ES-I3 (cell line): ENCODE measurements around the gene FAM174C.

Experiments
- H3K36me3 ChIP-seq: 2 replicates; pipeline ENCODE4 v1.6.1; 2013; ENCODE audit warnings: mild to moderate bottlenecking, low read length, control low read depth, moderate library complexity; ENCODE audit not compliant: insufficient read depth
- H3K4me1 ChIP-seq: 2 replicates; pipeline ENCODE4 v1.6.1; 2013; ENCODE audit warnings: mild to moderate bottlenecking, control low read depth, low read length; ENCODE audit not compliant: insufficient read depth
- H3K9ac ChIP-seq: 2 replicates; pipeline ENCODE4 v1.6.1; 2013; ENCODE audit warnings: low read depth, mild to moderate bottlenecking, low read length, moderate library complexity
- H3K9me3 ChIP-seq: 2 replicates; pipeline ENCODE4 v1.6.1; 2013; ENCODE audit warnings: mild to moderate bottlenecking, low read length, moderate library complexity; ENCODE audit not compliant: control insufficient read depth, insufficient read depth

The FAM174C gene

GRCh38 chr19:1268226-1269064 is 6.9 kb upstream of the FAM174C start:
- Histone ChIP-seq H3K36me3 (peaks cover 24% of the 10 kb centered on the region), H3K9ac (peak overlapping the region; percentile 61; the same call in 1 of the 2 replicates), H3K4me1 (peaks cover 13% of the 10 kb centered on the region), H3K9me3 (no peaks in the 10 kb centered on the region)

- peak within 1 kb of the TSS; percentile 100 for H3K9ac ChIP-seq
- H3K36me3 ChIP-seq, result peaks cover 24% of the 10 kb centered on the region
- H3K4me1 ChIP-seq, result peaks cover 13% of the 10 kb centered on the region
- no peaks in the 10 kb centered on the region for H3K9me3 ChIP-seq
Measured at GRCh38 chr19:1269065-1269477, 6.3 kb upstream of the FAM174C start, which contains the start of gene CIRBP. TSS of gene CIRBP (plus strand) at chr19:1269332. CDS start at chr19:1270934, 1,602 bp downstream.

- H3K4me1 ChIP-seq, result peaks cover 11% of the 10 kb centered on the region
- peaks cover 24% of the 10 kb centered on the region for H3K36me3 ChIP-seq
Measured at GRCh38 chr19:1269478-1270212, 5.7 kb upstream of the FAM174C start.

GRCh38 chr19:1270213-1270853 is 5.0 kb upstream of the FAM174C start:
- Histone ChIP-seq H3K36me3 (peaks cover 24% of the 10 kb centered on the region), H3K9me3 (no peaks in the 10 kb centered on the region), H3K4me1 (peaks cover 5% of the 10 kb centered on the region), H3K9ac (peak overlapping the region; percentile 100)

More at GRCh38 chr19:1269478-1270212, 5.7 kb upstream of the FAM174C start:
- peak overlapping the region; percentile 100 for H3K9ac ChIP-seq
- H3K9me3 ChIP-seq, result no peaks in the 10 kb centered on the region

GRCh38 chr19:1270854-1271527 is 4.3 kb upstream of the FAM174C start:
- Histone ChIP-seq H3K4me1 (peaks cover 5% of the 10 kb centered on the region), H3K9me3 (no peaks in the 10 kb centered on the region), H3K36me3 (peaks cover 24% of the 10 kb centered on the region), H3K9ac (no peak overlapping the region)

- peaks cover 5% of the 10 kb centered on the region for H3K4me1 ChIP-seq
- no peak overlapping the region for H3K9ac ChIP-seq
- no peaks in the 10 kb centered on the region for H3K9me3 ChIP-seq
- peaks cover 24% of the 10 kb centered on the region for H3K36me3 ChIP-seq
Measured at GRCh38 chr19:1271528-1272422, 3.6 kb upstream of the FAM174C start.

GRCh38 chr19:1272423-1273262 is 2.7 kb upstream of the FAM174C start:
- no peaks in the 10 kb centered on the region for H3K9me3 ChIP-seq
- H3K36me3 ChIP-seq, result peaks cover 24% of the 10 kb centered on the region
- H3K9ac ChIP-seq, result no peak overlapping the region
- peaks cover 5% of the 10 kb centered on the region for H3K4me1 ChIP-seq

- Histone ChIP-seq H3K9me3 (no peaks in the 10 kb centered on the region), H3K9ac (peak overlapping the region; percentile 24), H3K36me3 (peaks cover 24% of the 10 kb centered on the region), H3K4me1 (peaks cover 4% of the 10 kb centered on the region)
Measured at GRCh38 chr19:1273263-1274041, 1.9 kb upstream of the FAM174C start.

GRCh38 chr19:1274081-1274851 is 1.1 kb upstream of the FAM174C start:
- no peaks in the 10 kb centered on the region for H3K9me3 ChIP-seq
- H3K36me3 ChIP-seq, result peaks cover 24% of the 10 kb centered on the region
- H3K9ac ChIP-seq, result peak overlapping the region; percentile 74
- H3K4me1 ChIP-seq, result no peaks in the 10 kb centered on the region; the same call in 1 of the 2 replicates

- Histone ChIP-seq H3K4me1 (no peaks in the 10 kb centered on the region; the same call in 1 of the 2 replicates), H3K36me3 (peaks cover 24% of the 10 kb centered on the region), H3K9me3 (no peaks in the 10 kb centered on the region), H3K9ac (peak overlapping the region; percentile 74)
Measured at GRCh38 chr19:1274852-1275259, 474 bp upstream of the FAM174C start.

GRCh38 chr19:1275976-1276627 is 772 bp downstream of the FAM174C start:
- H3K4me1 ChIP-seq, result no peaks in the 10 kb centered on the region; the same call in 1 of the 2 replicates
- H3K9ac ChIP-seq, result peak overlapping the region; percentile 74
- peaks cover 17% of the 10 kb centered on the region for H3K36me3 ChIP-seq
- no peaks in the 10 kb centered on the region for H3K9me3 ChIP-seq
